Colon (tissue), 2 donors: ENCODE measurements around the gene A1BG.
"Not testable (repeated sequence)": the region's sequence is repeated elsewhere in the genome, so short reads cannot be mapped to it uniquely, and the experiment has no call there.

Source experiments
- FAIRE-seq: peaks from 2 replicates; lab custom pipeline; 2012; peaks lifted over from hg19 to GRCh38; lab: Jason Lieb, UNC
- donor health status: control.
- donor health status: control.

The A1BG gene

DNA sequence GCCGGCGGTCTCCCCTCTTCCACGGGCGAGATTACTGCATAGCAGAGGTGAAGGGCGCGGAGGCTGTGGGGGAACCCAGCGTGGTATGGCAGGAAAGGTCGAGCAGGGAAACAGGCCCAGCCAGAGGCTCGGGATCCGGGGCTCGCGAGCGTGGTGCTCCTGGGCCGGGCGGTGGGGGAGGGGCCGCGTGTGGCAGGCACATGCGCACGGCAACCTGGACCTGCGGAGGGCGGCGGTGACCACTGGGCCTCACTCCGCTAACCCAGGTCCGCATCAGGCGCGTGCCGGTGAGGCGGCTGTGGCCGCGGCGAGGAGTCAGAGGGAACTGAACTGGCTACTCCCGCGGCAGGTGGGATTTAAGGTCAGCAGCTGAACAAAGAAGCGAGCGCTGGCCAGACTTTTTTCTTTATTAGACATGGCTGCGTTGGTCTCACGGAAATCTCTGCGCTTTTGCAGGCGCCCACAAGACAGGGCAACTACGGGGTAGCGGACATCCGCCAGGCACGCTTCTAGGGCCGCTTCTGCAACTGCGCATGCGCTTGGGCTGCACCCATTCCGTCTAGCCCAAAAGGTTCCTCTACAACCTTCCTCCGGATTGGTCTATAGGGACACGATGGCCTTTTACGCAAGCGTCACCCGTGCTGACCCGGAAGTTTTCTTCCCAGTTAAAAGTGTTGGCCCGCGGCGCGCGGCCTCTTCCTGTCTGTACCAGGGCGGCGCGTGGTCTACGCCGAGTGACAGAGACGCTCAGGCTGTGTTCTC is 33.5 kb upstream of the A1BG start, which contains the start of gene RPS5:
TSS of gene RPS5 (plus strand) at position 694 of the 762 bp plus-strand sequence. CDS start 869 bp downstream, outside the sequence.
- no peak for FAIRE-seq

DNA sequence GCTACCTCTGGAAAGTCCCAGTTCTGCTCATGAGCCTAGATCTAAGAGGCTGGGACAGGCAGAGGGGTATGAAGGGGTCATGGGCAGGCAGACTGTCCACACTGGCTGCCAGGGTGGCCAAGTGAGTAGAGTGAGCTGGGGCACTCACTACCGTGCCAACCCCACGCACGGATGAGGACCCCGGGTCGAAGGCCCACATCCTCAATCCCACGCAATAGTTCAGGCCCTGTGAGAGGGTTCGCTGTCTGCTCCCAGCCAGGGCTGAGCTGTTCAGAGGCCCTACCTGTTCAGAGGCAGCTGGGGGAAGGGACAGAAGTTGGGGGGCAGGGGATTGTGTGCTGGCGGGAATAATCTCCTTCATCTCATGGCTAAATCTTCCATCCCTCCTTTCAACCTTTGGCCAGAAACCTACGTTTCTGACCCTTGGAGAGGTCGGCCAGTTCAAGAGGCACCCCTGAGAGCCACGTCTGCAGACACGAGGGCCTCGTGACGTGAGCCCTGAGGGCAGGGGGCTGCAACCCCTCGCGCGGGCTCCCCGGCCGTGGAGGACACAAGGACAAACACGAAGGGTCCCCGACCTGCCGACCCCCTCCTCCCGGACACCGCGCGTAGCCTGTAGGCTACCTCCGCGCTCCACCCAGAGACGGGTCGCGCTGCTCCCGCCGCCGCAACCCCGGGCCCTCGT is 32.7 kb upstream of the A1BG start:
- no peak for FAIRE-seq

DNA sequence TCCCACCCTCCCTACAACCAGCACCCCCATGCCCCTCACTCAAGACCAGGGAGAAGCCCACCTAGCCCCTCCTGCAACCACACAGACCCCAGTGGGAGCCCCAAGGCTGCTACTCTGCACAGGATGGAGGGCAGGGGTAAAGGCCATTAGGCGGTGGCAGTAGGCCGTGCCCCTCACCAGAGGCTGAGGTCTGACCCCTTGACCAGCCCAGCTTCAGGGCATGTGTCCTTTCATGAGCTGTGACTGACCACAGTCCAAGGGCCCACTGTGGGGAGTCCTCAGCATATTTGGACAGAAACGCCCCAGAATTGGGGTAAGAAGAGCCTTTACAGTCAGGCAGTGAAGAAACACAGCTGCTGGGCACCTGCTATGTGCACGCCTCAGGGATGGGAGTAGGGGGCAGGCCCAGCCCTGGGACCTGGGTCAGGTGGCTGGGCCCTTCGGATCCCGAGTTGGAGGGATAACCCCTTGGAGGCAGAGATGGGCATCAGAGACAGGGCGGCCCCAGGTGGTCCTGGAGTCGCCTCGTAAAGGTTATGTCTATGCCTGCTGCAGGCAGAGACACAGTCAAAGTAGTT is 32.1 kb upstream of the A1BG start:
- FAIRE-seq: no peak

DNA sequence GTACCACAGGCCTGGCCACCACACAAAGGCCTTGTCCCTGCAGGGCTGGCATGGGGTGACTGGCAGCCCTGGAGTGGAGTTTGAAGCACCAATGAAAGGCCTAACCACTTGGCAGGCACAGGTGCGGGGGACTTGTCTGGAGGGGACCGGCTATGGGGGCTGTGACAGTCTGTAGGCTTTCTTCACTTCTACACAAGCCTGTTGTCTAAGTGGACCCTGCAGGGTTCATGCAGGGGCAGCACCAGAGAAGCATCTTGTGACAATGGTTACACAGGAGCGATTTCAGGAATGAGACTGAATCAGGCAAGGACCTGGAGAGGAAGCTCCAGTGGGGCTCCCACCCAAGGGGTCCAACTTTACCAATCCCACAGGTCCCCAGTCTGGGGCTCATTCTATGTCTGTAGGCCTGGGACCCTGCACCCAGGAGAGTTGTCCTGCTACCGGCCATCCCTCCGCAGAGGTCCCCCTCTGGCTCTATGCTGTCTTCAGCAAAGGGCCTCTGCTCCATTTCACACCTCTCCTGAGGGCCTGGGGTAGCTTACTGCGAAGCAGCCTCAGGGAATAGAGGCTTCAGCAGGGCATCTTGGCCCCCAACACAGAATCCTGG is 29.8 kb upstream of the A1BG start:
- FAIRE-seq: no peak

DNA sequence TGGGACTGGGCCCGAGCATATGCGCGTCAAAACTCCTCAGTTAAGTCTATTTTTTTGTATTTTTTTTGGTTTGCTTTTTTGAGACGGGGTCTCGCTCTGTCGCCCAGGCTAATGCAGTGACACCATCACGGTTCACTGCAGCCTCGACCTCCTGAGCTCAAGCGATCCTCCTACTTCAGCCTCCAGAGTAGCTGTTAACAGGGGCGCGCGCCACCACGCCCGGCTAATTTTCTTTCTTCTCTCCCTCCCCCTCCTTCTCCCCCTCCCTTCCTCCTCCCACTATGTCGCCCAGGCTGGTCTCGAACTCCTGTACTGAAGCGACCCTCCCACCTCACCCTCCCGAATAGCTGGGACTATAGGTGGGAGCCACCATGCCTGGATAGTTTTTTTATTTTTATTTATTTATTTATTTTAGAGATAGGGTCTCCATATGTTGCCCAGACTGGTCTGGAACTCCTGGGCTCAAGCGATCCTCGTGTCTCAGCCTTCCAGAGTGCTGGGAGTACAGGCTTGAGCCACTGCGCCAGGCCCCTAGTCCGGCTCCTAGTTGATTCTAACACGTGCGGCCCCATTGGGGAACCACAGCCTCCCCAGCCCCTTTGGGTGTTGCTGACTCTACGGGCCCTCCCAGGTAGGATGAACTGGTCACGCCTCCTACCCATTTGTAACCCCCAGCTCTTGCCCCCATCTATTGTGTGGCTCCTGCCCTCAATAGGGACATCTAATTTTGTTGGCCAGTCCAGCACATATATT is 28.3 kb upstream of the A1BG start:
- no peak for FAIRE-seq

DNA sequence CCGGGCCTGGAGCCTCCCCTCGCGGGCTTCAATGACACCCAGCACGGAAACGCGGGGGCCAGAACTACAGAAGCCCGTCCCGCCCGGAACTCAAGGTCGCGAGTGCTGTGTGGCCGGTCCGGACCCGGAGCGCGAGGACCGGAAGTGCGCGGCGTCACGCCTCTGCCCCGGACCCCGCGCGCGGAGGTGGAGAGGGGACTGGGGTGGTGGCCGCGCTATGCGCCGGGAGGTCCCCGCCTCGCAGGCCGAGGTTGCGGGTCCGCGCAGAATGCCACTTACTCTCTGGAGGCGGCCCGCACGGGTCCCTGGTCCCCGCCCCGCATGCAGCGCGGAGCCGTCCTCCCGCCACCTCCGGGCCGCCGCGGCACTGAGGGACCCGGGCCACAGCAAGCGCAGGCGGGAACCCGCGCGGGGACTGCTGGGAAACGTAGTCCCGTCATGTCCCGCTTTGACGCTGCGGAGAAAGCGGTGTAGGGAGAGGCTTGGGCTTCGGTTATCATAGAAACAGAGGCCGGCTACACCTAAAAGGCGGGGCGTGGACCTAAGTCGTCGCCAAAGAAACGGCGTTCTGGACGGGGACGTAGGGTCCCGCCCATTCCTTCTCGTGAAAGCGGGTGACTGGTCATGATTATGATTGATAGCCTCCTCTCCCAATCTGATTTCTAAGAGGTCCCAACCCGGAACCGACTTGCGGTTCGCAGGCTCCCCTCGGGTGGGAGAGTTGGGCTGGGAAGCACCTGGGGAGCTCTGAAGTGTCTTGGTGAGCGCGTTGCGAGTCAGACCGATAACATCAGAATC is 27.6 kb upstream of the A1BG start, which contains the start of gene ZNF837:
TSS of gene ZNF837 (minus strand) at position 369 of the 798 bp plus-strand sequence. CDS start 11,698 bp downstream, outside the sequence.
- peak; percentile 96 for FAIRE-seq

DNA sequence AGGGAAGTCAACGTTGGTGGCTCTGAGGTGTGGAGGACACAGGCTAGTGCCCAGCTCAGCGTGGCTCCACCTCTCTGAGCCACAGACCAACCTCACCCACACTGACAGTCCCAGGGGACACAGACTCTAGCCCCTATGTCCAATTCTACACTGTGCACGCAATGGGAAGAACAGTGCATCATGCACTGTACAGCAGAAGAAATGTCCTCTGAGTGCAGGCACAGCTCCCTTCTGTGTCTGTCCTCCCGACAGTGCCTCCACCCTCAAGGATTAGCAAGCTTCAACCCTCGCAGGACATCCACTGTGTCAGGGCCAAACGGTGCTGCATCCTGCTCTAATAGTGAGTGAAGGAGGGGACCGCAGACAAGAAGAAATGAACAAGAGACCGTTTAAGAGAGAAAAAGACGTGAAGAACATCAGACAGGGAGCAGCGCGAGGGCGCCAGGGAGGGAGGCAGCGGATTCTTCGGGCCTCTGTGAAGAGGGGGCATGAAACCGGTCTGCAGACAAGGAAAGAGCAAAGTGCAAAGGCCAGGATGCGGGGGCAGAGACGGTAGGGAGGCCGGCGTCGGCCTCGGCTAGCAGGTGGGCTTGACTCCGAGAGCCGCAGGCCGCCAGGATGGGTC is 26.9 kb upstream of the A1BG start:
- no peak for FAIRE-seq

DNA sequence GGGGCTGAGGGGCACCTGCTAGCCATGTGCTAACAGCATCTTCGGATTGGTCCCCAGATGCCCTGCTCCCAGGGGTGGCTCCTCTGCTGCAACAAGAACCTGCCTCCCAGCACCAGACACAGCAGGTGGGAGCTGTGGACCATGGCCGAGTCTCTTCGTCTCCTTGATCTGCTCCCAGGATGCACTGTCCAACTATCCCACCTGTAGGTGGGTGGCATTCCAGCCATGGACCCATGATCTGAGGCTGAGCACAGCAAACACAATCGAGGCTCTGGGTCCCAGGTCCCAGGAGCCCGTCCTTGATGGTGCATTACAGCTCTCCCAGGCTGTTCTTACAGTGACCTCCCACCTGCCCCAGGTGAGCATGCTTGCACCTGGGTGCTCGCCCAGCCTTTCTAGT is 26.0 kb upstream of the A1BG start:
- no peak for FAIRE-seq

DNA sequence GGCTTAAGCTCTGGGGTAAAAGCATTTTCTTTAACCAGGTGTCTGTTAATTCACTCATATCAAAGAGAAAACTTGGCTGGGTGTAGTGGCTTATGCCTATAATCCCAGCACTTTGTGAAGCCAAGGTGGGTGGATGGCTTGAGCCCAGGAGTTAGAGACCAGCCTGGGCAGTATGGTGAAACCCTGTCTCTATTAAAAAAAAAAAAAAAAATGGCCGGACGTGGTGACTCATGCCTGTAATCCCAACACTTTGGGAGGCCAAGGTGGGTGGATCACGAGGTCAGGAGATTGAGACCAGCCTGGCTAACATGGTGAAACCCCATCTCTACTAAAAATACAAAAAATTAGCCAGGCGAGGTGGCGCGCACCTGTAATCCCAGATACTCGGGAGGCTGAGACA is 23.4 kb upstream of the A1BG start:
- not testable (repeated sequence) for FAIRE-seq

DNA sequence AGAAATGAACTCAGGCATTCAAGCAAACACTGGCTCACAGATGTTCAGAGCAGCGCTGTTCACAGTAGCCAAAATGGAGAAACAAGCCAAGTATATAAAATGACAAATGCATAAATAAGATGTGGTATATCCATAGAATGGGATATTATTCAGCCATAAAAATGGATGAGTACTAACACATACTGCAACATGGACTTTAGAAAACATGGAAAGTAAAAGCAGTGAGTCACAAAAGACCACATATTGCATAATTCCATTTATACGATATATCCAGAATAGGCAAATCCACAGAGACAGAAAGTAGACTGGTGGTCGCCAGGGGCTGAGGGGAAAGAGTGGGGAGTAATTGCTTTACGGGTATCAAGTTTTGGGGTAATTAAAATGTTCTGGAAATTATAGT is 20.9 kb upstream of the A1BG start:
- FAIRE-seq: no peak

DNA sequence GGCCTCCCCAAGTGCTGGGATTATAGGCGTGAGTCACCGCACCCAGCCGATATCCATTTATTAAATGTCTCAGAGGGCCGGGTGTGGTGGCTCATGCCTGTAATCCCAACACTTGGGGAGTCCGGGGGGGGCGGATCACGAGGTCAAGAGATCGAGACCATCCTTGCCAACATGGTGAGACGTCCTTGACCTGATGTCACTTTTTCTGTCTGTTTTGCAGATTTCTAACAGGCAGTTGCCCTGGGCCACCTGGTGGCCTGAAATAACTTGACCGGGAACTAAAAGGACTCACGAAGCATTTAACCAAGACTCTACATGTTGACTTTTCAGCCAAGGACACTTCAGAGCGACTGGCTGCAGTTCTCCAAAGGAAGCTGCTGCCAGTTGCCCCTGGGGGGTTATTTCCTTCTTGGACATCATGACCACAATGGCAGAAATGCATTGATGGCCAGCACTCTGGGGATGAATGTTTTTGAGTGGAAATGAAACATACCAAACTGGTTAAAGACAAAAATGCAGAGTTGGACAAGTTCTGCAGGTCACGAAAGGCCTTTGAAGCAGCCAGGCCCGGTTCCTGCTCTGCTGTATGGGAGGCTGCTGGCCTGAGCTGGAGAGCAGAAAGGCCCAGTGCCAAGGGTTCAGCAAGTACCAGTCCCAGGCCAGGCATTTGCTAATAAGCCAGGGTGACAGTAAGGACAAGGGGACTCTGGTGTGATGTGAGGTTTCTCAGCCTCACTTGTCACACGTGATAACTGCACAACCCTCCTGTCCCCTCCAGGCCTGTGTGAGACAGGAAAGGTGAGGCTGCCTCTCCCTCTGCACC is 19.2 kb upstream of the A1BG start:
- FAIRE-seq: no peak

DNA sequence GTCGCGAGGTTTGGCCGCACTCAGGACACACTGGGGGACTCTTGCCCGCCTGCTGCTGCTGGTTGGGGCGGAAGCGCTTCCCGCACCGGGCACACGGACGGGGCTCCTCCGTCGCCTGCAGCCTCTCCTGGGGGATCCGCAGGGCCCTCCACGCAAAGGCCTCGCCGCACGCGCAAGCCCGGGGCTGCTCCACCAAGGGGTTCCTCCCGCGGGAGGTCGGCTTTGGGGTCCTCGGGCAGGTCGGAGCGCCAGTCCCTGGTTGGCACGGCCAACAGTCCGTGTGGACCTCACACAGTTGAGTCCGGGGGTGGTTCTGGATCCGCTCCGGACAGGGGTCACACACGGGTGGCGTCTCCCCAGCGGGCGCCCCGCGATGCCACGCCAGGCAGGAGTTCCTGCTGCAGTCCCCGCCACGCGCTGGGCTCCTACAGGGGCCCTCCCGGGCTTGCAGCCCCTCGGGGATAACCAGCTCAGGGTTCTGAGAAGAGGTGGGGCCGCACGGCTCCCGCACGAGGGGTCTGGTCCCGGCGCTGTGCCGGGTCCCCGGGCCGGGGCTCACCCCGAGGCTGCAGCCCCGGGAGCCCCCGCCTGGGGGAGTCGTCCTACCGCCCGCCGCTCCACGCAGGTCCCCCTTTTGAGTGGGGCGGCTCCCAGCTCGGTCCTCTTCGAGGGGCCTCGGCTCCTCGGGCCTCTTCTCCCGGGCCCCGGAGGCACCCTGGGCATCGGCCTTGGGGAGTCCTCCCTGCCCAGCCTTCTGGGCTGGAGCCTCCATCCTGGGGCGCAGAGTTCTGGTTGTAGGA is 15.5 kb upstream of the A1BG start:
- FAIRE-seq: no peak

DNA sequence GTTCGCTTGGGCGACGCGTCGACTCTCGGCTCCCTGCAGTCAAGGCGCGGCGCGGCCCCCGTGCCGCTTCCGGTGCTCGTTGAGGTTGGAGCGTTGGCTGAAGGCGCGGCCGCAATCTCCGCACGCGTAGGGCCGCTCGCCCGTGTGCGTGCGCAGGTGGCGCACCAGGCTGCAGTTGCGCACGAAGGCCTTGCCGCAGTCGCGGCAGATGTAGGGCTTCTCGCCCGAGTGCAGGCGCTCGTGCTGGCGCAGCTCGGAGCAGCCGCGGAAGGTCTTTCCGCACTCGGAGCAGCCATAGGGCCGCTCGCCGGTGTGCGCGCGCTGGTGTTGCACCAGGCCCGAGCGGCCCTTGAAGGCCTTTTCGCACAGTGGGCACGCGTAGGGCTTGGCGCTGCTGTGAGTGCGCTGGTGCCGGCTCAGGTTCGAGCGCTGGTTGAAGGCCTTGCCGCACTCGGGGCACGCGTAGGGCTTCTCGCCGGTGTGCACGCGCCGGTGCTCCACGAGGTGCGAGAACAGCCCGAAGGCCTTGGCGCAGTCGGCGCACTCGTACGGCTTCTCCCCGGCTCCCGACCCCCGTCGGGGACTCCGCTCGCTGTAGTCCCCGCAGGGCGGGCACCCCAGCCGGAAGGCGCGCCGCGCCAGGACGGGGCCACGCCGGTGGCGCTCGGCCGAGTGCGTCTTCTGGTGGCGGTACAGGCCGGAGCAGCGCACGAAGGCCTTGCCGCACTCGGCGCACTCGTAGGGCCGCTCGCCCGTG is 14.6 kb upstream of the A1BG start:
- FAIRE-seq: no peak

DNA sequence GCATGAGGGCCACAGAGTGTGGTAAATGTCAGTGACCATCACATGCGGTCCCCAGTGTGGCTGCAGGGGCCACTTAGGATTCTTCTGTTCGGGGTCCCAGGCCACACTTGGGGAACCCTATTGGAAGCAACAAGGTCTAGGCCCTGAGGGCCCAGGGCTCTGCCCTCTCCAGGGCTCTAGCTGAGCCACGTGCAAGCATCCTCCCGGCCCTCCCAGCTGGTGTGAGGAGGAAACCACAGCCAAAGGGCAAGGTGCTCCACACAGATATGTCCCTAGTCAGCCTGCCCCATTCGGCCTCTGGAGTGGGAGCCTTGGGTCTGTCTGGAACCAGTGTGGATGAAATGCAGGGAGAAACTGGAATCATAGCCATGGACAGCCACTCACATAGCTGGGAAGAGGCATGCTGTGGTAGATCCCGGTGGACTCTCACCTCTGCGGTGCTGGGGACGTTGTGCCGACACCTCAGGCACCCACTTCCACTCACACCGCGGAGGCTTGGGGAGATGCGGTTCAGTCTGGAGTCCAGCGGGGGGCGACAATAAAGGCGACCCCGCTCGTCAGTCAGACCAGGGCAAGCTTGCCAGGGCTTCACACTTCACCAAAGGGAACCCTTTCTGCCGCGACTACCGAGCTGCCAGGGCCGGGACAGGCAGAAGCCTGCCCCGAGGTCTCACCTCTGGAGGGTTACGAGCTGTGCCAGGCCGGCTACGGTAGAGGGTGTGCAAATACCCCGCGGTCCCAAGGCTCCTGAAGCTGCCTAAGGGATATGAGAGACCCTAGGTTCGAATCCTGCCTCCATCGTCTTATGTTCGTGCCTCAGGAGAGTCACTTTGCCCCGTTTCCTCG is 13.5 kb upstream of the A1BG start:
- FAIRE-seq: no peak

DNA sequence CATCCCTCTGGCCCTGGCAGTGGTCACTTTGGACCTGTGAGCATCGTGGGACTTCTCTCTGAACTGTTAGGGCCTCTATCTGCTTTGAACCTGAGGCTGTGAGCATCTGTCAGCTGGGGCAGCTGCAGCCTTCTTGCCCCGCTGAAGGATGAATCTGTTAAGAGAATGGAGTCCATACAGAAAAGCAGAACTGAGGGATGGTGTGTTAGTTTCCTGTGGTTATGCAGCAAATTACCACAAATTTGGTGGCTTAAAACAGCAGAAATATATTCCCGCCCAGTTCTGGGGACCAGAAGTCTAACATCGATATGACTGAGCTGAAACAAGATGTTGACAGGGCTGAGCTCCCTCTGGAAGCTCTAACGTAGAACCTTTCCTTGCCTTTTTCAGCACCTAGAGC is 10.9 kb upstream of the A1BG start:
- no peak for FAIRE-seq

DNA sequence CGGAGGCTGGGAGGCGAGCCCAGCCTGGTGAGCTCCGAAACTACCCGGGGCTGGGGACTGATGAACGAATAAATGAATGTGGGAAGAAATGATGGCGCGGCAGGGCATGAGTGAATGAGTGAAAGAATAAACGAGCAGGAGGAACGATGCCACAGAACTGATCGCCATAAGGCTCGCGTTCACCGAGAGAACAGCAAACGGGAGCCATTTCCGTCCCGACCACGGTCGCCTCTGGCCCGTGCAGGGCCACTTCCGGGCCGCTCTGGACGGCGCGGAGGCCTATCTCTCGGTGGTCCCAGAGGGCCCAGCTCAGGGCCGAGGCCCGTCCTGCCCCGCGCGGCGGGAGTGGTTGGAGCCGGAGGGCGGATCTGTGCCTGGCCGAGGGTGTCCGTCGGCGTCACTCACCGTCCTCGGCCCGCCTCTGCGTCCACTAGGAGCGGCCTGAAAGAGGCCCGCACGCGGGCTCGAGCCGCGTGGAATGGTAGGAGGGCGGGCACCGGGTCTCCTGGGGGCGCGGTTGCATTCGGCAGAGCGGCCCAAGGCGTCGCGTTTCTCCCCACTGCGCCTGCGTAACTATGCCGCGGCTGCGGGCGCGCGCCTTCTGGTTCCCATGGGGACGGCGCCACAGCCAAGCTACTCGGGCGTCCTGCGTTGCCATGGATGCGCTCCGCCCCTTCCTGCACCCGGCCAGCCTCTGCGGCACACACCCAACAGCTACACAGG is 9.1 kb upstream of the A1BG start, which contains the start of gene ZNF497:
TSS of gene ZNF497 (minus strand) at position 480 of the 723 bp plus-strand sequence. CDS start 5,116 bp downstream, outside the sequence.
- no peak for FAIRE-seq
